Measurements from ENCODE around the gene SUPT3H. TPM values are rescaled to one million over a fixed set of nuclear protein-coding genes. Genes with fewer than 3 reads are reported as not detected.

SUPT3H gene
- total and polyA plus RNA-seq, 12 donors: 10.0 to 56.2 (median 16.6) TPM

DNA sequence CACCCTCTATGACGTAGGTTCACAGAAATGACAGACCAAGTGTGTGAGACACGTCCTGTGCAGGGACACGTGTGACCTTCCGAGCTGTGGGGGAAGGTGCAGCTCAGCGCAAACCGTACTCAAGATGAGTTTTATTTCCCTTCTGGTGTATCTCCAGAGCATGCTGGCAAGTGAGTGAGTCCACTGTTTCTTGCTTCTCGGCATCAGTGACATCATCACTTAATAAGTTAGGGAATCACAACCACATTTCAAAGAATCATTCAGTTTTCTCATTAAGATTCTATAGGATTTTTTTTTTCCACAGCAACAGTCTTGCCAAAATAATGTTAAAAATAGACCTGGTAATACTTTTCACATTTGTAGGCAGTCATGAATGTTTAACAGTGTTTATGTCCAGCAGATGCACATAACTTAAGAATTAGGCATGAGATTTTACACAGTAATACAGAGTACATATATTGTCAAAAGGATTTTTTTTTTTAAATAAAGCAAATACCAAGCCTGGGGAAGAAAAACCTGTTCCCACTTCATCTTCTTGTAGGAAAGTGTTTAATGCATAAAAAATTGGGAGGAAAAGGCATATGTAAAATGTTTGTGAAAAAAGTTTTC, 572.4 kb downstream of the SUPT3H start:
- no peak overlapping the region for H3K27ac ChIP-seq
- TF ChIP-seq, protein P1, sequence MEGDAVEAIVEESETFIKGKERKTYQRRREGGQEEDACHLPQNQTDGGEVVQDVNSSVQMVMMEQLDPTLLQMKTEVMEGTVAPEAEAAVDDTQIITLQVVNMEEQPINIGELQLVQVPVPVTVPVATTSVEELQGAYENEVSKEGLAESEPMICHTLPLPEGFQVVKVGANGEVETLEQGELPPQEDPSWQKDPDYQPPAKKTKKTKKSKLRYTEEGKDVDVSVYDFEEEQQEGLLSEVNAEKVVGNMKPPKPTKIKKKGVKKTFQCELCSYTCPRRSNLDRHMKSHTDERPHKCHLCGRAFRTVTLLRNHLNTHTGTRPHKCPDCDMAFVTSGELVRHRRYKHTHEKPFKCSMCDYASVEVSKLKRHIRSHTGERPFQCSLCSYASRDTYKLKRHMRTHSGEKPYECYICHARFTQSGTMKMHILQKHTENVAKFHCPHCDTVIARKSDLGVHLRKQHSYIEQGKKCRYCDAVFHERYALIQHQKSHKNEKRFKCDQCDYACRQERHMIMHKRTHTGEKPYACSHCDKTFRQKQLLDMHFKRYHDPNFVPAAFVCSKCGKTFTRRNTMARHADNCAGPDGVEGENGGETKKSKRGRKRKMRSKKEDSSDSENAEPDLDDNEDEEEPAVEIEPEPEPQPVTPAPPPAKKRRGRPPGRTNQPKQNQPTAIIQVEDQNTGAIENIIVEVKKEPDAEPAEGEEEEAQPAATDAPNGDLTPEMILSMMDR (IDR thresholded peaks at IDR 0.05): no peak
- no peak for TF ChIP-seq POLR2A (IDR thresholded peaks at IDR 0.05)
- intact Hi-C loops (cut with DNase I): no loop called here
- no peaks in the 10 kb centered on the region for H3K9me3 ChIP-seq (replicated peaks in 1 of 3)
- no peaks in the 10 kb centered on the region for H3K36me3 ChIP-seq (replicated peaks in 1 of 2)
- no peak overlapping the region for H3K4me3 ChIP-seq
- 86 to 90% (median 88%) methylated on average over 7 of the region's 7 CpGs for WGBS, 4 donors
- DNase-seq: no peak
- no peaks in the 10 kb centered on the region for H3K27me3 ChIP-seq
- peaks cover 0 to 5% of the 10 kb centered on the region in 2 donors for H3K4me1 ChIP-seq (replicated peaks in 1 of 2)

DNA sequence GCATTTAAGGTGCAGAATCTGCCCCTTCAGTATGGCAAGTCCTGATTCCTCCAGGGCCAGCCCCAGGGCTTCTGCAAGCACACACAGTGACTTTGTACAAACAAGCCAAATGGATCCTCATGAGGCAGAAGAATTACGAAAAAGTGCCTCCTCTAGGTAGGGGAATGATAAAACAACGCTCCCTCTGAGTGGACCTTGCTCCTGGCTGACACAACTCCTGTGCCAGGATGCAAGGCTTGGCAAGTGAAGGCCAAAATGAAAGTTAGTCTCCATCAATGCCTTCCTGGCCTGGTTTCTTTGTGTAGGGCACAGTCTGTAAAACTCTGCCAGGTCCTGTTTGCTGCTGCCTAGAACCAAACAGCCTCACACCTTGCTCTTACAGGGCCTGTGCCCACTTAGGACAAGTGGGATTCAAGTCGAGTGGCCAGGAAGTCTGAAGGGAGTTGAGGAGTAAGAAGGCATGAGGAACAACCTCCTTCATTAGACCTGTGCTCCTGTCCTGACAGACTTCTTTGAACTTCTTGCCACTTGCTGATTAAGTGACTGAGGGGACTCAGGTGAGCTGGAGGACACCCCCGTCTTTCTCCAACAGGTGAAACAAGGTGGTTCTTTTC, 573.1 kb downstream of the SUPT3H start:
- no peak for DNase-seq
- Histone ChIP-seq H3K36me3 (replicated peaks in 1 of 2) (no peaks in the 10 kb centered on the region), H3K4me1 (replicated peaks in 1 of 2) (peaks cover 0 to 10% of the 10 kb centered on the region in 2 donors), H3K9me3 (replicated peaks in 1 of 3) (no peaks in the 10 kb centered on the region), H3K27me3 (no peaks in the 10 kb centered on the region), H3K4me3 (no peak overlapping the region), H3K27ac (no peak overlapping the region)
- 86 to 93% (median 89%) methylated on average over 4 of the region's 4 CpGs for WGBS, 4 donors
- intact Hi-C loops (cut with DNase I): no loop called here
- TF ChIP-seq, protein P1 (IDR thresholded peaks at IDR 0.05): no peak
- TF ChIP-seq POLR2A (IDR thresholded peaks at IDR 0.05): no peak

DNA sequence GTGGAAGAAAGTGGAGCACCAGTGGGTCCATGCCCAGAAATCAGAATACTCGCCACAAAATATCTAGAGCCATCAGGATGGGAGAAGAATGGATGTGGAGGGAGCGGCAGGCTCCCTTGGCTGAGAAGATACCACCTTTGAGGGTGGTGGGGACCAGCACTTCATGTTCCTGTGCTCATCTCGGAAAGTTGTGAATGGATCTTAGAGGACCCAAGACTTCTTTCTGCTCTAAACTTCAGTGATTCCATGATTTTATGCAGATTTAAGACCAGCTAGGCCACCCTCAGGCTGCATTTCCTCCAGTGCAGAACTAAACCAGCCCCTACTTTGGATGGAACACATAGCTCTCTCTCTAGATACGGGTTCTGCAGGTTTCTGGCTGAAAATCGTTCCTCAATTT, 573.7 kb downstream of the SUPT3H start:
- intact Hi-C loops (cut with DNase I): no loop called here
- H3K9me3 ChIP-seq (replicated peaks in 1 of 3): no peaks in the 10 kb centered on the region
- 76 to 95% (median 81%) methylated on average over 5 of the region's 5 CpGs for WGBS, 4 donors
- TF ChIP-seq, protein P1 (IDR thresholded peaks at IDR 0.05): no peak
- no peak for TF ChIP-seq POLR2A (IDR thresholded peaks at IDR 0.05)
- H3K4me3 ChIP-seq: no peak overlapping the region
- peaks cover 0 to 10% of the 10 kb centered on the region in 2 donors for H3K4me1 ChIP-seq (replicated peaks in 1 of 2)
- no peak for DNase-seq
- no peaks in the 10 kb centered on the region for H3K36me3 ChIP-seq (replicated peaks in 1 of 2)
- no peaks in the 10 kb centered on the region for H3K27me3 ChIP-seq
- no peak overlapping the region for H3K27ac ChIP-seq

DNA sequence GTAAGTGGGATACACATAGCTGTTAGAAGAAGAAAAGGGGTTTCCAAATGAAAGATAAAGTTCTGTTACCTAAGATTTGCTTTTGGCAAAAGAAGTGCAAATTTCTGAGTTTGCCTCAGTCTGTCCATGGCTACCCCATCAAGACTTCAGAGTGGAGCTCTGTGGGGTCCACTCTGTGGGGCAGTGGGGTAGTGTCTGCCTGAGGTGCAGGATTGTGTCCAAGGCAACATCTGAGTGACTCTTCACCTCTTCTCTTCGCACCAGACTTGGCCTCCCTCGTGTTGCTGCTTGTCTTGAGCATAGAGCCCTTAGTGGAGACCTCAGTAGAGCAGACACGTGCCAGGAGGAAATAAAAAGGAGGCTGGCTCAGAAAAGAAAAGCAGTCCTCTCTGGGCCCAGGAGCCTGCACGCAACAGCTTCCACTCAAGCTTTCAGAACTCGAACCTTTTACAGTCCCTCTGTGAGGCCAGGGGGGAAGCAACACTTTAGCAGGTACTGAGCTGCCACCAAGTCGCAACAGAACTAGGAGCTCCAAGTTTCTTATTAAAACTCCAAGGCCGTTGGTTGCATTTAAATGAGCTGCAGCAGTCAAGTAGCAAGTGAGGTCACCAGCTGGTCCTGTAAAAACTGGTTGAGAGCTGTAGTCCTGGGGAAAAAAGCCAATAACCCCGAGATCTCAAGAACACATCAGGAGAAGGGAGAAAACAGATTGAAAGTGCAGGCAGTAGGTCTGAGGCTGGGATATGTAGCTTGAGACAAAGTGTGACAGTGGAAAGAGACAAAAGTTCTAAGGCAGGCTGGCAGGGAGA, 576.7 kb downstream of the SUPT3H start:
- WGBS, 4 donors: 62 to 76% (median 69%) methylated on average over 6 to 8 of the region's 8 CpGs
- TF ChIP-seq POLR2A (IDR thresholded peaks at IDR 0.05): no peak
- TF ChIP-seq, protein P1 (IDR thresholded peaks at IDR 0.05): no peak
- no peak overlapping the region for H3K4me3 ChIP-seq
- no peaks in the 10 kb centered on the region for H3K9me3 ChIP-seq (replicated peaks in 1 of 3)
- H3K27ac ChIP-seq: no peak overlapping the region
- intact Hi-C loops (cut with DNase I): no loop called here
- H3K4me1 ChIP-seq (replicated peaks in 1 of 2): peaks cover 0 to 10% of the 10 kb centered on the region in 2 donors
- no peak for DNase-seq
- H3K36me3 ChIP-seq (replicated peaks in 1 of 2): no peaks in the 10 kb centered on the region
- H3K27me3 ChIP-seq: no peaks in the 10 kb centered on the region
